Suppressor macrophage (primary cell): ENCODE results near the gene CACNA1B.
"Not testable (repeated sequence)": the region's sequence is repeated elsewhere in the genome, so short reads cannot be mapped to it uniquely, and the experiment has no call there.

Experiments
- DNase-seq, 4 experiments: peaks; one replicate each; pipeline ENCODE4 v3.0.0-alpha.2; 2020 to 2022

CACNA1B gene

GRCh38 chr9:137890768-137891587, 13.4 kb downstream of the CACNA1B start:
- DNase-seq, result not testable (repeated sequence)

- no peak for DNase-seq
Observed at GRCh38 chr9:137891588-137892423, 14.2 kb downstream of the CACNA1B start.

GRCh38 chr9:137892424-137893191, 15.0 kb downstream of the CACNA1B start:
- no peak for DNase-seq

- DNase-seq, result no peak
Observed at GRCh38 chr9:137893670-137894069, 16.1 kb downstream of the CACNA1B start.

GRCh38 chr9:137899551-137900360, 22.2 kb downstream of the CACNA1B start:
- no peak for DNase-seq

GRCh38 chr9:137900584-137901310, 23.2 kb downstream of the CACNA1B start:
- DNase-seq, result no peak

GRCh38 chr9:137902646-137903045, 25.1 kb downstream of the CACNA1B start:
- no peak for DNase-seq

- no peak for DNase-seq
Observed at GRCh38 chr9:137905740-137906139, 28.2 kb downstream of the CACNA1B start.

- no peak for DNase-seq
Observed at GRCh38 chr9:137907776-137908175, 30.2 kb downstream of the CACNA1B start.

- DNase-seq, result no peak
Observed at GRCh38 chr9:137912671-137913070, 35.1 kb downstream of the CACNA1B start.

- no peak for DNase-seq
Observed at GRCh38 chr9:137913132-137913531, 35.5 kb downstream of the CACNA1B start.

- no peak for DNase-seq
Observed at GRCh38 chr9:137913771-137914767, 36.5 kb downstream of the CACNA1B start.

- no peak for DNase-seq
Observed at GRCh38 chr9:137916540-137916939, 39.0 kb downstream of the CACNA1B start.

- no peak for DNase-seq
Observed at GRCh38 chr9:137917116-137917515, 39.5 kb downstream of the CACNA1B start.

- no peak for DNase-seq
Observed at GRCh38 chr9:137917795-137918194, 40.2 kb downstream of the CACNA1B start.

- no peak for DNase-seq
Observed at GRCh38 chr9:137918331-137919094, 40.9 kb downstream of the CACNA1B start.

GRCh38 chr9:137919095-137919465, 41.5 kb downstream of the CACNA1B start:
- no peak for DNase-seq

GRCh38 chr9:137919649-137920141, 42.1 kb downstream of the CACNA1B start:
- no peak for DNase-seq

GRCh38 chr9:137920753-137921152, 43.2 kb downstream of the CACNA1B start:
- no peak for DNase-seq
